AG04449 (cell line): ENCODE measurements around the gene GREB1.

Source experiments
- CTCF ChIA-PET: fragments of 350-600 bp; formaldehyde crosslinking; extraction: SDS; loops from one replicate; lab custom pipeline; 2021; ENCODE audit warnings: antibody characterized with exemption; lab: Yijun Ruan, JAX
- POLR2A ChIA-PET: fragments of 400-600, 350-600 bp; formaldehyde crosslinking; extraction: SDS; loops from one replicate; lab custom pipeline; 2020; ENCODE audit warnings: antibody characterized with exemption, inconsistent platforms; lab: Yijun Ruan, JAX
- DNase-seq: peaks from one replicate; pipeline ENCODE4 v3.0.0-alpha.2; 2010; ENCODE audit warnings: low read depth, low spot score
- H3K4me3 ChIP-seq: 2 replicates; pipeline ENCODE4 v1.5.1; 2011; ENCODE audit warnings: low read depth, mild to moderate bottlenecking, control low read depth, low read length
- CTCF ChIP-seq: IDR thresholded peaks from one replicate; pipeline ENCODE4 v1.5.1; 2011; ENCODE audit warnings: mild to moderate bottlenecking, moderate library complexity, low read length, control low read depth, inconsistent platforms; ENCODE audit not compliant: insufficient read depth; ENCODE audit errors: missing control alignments

GREB1 gene

DNA sequence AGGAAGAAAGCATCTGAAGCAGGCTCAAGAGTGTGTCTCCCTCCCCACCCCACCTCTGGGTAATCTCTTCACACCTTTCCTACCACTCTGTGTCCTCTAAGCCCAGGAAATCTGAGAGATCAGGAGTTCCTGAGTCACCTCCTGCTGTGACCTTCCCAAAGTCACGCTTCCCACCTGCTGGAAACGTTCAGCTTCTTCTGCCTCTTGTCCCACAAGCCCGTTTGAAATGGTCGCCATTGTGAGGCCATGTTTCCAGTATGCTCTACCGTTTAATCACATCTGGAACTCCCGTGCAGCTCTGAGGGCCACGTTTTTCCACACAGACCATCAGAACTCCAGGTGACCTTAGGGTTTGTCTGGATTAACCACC lies 25.9 kb downstream of the GREB1 start:
- TF ChIP-seq CTCF: no peak
- H3K4me3 ChIP-seq: no peak overlapping the region
- ChIA-PET CTCF (interaction anchor here (0.9 to 13.4 kb wide), 2 partner anchors 23 to 435 kb away, joined by 3 to 134 read pairs; no protein-coding TSS in a partner anchor), POLR2A (interaction anchor here (0.6 kb wide), 1 partner anchor 32 kb away, joined by 3 read pairs; no protein-coding TSS in a partner anchor)
- no peak for DNase-seq

DNA sequence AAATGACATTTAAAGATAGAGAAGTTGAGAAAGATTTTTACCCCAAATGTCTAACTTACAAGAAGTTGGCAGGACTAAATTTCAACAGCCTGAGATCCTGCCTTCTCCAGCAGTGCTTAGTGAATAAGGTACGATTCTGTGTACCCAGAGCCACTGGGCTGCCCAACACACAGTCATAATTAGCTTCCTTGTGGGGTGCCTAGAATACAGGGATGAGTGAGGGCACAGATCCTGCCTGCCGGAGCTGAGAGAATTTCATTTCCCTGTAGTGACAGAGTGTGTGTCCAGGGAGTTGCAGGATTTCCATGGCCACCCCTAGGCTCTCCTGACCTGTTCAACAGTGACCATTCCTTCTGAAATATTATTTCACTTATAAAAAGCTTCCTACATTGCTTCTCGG lies 27.0 kb downstream of the GREB1 start:
- ChIA-PET CTCF (interaction anchor here (1.1 to 13.4 kb wide), 2 partner anchors 22 to 429 kb away, joined by 3 to 134 read pairs; no protein-coding TSS in a partner anchor), POLR2A (no interaction called here)
- H3K4me3 ChIP-seq: no peak overlapping the region
- no peak for TF ChIP-seq CTCF
- no peak for DNase-seq

DNA sequence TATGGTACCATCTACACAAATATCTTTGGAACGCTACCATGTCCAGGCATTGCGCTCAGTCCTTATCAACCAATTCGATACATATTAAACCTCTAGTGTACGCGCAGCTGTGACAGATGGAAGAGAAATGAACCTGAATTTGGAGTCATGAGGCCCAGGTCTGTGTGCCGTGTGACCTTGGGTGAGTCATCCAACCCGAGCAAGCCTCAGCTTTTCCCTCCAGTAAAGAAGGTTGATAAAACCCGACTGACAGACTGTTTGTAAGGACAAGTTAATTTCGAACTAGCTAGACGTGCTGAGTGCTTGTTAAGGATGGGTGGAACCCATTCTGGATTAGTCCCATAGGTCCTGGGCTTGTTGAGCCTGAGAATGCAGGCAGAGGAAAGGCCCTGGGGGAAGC lies 28.2 kb downstream of the GREB1 start:
- no peak for TF ChIP-seq CTCF
- CTCF ChIA-PET: interaction anchor here (13.4 kb wide), 1 partner anchor 20 kb away, joined by 134 read pairs; no protein-coding TSS in a partner anchor
- no peak for DNase-seq
- POLR2A ChIA-PET: no interaction called here
- H3K4me3 ChIP-seq: no peak overlapping the region

- ChIA-PET CTCF (interaction anchor here (13.4 kb wide), 1 partner anchor 20 kb away, joined by 134 read pairs; no protein-coding TSS in a partner anchor), POLR2A (interaction anchor here (0.5 kb wide), 1 partner anchor 70 kb away, joined by 3 read pairs; no protein-coding TSS in a partner anchor)
- DNase-seq: no peak
- no peak for TF ChIP-seq CTCF
- H3K4me3 ChIP-seq: no peak overlapping the region
Measured at GRCh38 chr2:11562476-11562875, 28.6 kb downstream of the GREB1 start.

DNA sequence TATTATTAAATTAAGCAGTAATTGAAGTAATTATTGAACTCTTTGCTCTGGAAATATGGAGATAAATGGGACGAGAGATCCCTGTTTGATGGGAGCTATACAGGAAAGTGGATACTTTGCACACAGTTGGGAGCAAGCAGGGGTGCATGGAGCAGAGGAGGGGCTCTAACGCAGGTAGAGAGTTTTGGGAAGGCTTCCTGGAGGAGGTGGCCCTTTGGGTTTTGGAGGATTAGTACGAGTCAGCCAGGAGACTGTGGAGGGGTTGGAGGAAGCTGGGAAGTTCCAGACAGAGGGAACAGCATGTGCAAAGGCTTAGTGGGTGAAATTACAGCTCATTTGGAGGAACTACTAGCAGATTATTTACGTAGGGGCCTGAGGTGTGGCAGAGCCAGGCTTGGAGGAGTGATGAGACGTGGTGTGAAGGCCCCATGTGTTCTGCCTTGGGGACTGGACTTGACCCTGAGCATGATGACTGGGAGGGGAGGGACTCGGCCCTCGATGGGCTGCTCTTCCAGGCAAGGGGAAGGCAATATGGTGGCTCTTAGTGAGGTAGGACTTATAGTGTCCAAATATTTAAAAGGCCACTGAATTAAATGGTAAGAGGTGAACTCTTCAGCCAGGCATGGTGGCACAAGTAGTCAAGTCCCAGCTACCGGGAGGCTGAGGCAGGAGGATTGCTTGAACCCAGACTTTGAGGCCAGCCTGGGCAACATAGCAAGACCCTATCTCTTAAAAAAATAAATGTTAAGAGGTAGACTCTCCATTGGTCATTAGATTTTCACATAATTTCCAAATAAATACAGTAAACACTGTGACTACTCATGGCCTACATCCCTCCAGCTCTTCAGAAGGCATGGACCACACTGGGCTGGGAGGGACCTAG lies 30.2 kb downstream of the GREB1 start:
- no peak overlapping the region for H3K4me3 ChIP-seq
- DNase-seq: no peak
- ChIA-PET CTCF (interaction anchor here (1.4 to 13.4 kb wide), 2 partner anchors 10 to 18 kb away, joined by 5 to 134 read pairs; no protein-coding TSS in a partner anchor), POLR2A (no interaction called here)
- TF ChIP-seq CTCF: no peak
